Esophagus squamous epithelium (tissue), 5 donors: Measurements from ENCODE around the gene TBP. TPM values are rescaled to one million over a fixed set of nuclear protein-coding genes. Genes with fewer than 3 reads are reported as not detected.
"Not testable (repeated sequence)": the region's sequence is repeated elsewhere in the genome, so short reads cannot be mapped to it uniquely, and the experiment has no call there.

Experiments
- DNase-seq: peaks from one replicate; lab custom pipeline; 2025; lab: John Stamatoyannopoulos, UW
- H3K27ac ChIP-seq, 4 donors: fragments of 200-600 bp; sonication (generic); one replicate each; pipeline ENCODE4 v1.5.1; 2016 to 2019; ENCODE audit warnings: mild to moderate bottlenecking in 1 of 4
- H3K27me3 ChIP-seq, 4 donors: fragments of 200-600 bp; sonication (generic); 1 replicate in 3 of 4; 2 replicates in 1 of 4; pipeline versions ENCODE4 v1.5.1 to v1.6.0; 2017 to 2021; ENCODE audit warnings: antibody characterized with exemption in 1 of 4
- H3K36me3 ChIP-seq, 3 donors: fragments of 200-600 bp; sonication (generic); one replicate each; pipeline ENCODE4 v1.5.1; 2016 to 2019
- H3K4me1 ChIP-seq, 3 donors: fragments of 200-600 bp; sonication (generic); one replicate each; pipeline ENCODE4 v1.5.1; 2017 to 2019
- H3K4me3 ChIP-seq, 4 donors: fragments of 200-600 bp; sonication (generic); 1 replicate in 3 of 4; 2 replicates in 1 of 4; pipeline ENCODE4 v1.5.1; 2016 to 2019; ENCODE audit warnings: mild to moderate bottlenecking in 2 of 4, moderate library complexity in 1 of 4
- H3K9me3 ChIP-seq, 3 donors: fragments of 200-600 bp; sonication (generic); one replicate each; pipeline ENCODE4 v1.5.1; 2016 to 2019
- WGBS, 2 donors: methylation state at CpG; one replicate each; pipeline ENCODE4 v1.1.5; 2018; 5-methylcytosine and 5-hydroxymethylcytosine counted together
- intact Hi-C: fragments of 100-400 bp; cut with DNase I; formaldehyde crosslinking; loops from one replicate; pipeline ENCODE4 v1.15.0; 2022
- total RNA-seq, 4 donors: library from RNA; depleted of rRNA; stranded (reverse); fragments of >200 nt; gene quantifications; one replicate each; pipeline ENCODE4 v1.1.0, GENCODE V29; 2016
- donor health status: DM: yes; HTN: yes; CAD: no.

TBP gene
- total RNA-seq, 4 donors from 2014 or later, result 10.6 to 20.0 (median 15.0) TPM

- DNase-seq, H3K27me3 ChIP-seq, intact Hi-C loops, H3K4me3 ChIP-seq, H3K27ac ChIP-seq, H3K36me3 ChIP-seq, H3K9me3 ChIP-seq, H3K4me1 ChIP-seq: not testable (repeated sequence)
- no CpG with 5 or more reads among the region's 1 CpG for WGBS, 2 donors
Measured at GRCh38 chr6:170616020-170616554, 61.9 kb downstream of the TBP start.

Other genes with a start within 250 kb of the TBP start
- gene FAM120B, start 247.6 kb upstream of the TBP start, total RNA-seq, result 10 to 100 TPM in 3 of 4 donors, 1 to 10 TPM in 1; 8.4 to 25.6 (median 12.9) TPM
- 100 to 1,000 TPM; 152 to 258 (median 213) TPM for gene PSMB1, start 1.1 kb upstream of the TBP start, total RNA-seq
- gene PDCD2, start 30.3 kb downstream of the TBP start, total RNA-seq, result 10 to 100 TPM; 41.0 to 71.3 (median 60.7) TPM